Measurements from ENCODE around the gene GPSM1.

The GPSM1 gene

DNA sequence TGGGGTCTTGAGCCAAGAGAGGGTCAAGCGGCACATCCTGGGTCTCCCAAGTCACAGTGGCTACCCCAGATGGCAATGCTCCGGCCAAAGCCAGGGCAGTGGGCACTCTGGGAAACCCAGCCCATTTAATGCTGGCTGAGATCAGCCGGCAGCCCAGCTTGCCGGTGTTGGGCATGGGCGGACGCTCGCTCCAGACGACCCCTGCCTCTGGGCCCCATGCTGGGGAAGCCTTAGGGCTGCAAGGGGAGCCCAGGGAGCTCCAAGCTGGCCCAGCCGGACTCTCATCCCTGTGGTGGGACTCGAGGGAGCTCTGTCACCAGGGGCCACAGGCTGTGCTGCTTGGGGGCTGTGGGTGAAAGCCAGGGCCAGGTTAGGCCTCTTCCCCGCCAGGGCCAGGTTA lies 52.1 kb downstream of the GPSM1 start:
- H3K27me3 ChIP-seq (replicated peaks) = no peaks in the 10 kb centered on the region
- no peak for DNase-seq
- TF ChIP-seq, protein P1, sequence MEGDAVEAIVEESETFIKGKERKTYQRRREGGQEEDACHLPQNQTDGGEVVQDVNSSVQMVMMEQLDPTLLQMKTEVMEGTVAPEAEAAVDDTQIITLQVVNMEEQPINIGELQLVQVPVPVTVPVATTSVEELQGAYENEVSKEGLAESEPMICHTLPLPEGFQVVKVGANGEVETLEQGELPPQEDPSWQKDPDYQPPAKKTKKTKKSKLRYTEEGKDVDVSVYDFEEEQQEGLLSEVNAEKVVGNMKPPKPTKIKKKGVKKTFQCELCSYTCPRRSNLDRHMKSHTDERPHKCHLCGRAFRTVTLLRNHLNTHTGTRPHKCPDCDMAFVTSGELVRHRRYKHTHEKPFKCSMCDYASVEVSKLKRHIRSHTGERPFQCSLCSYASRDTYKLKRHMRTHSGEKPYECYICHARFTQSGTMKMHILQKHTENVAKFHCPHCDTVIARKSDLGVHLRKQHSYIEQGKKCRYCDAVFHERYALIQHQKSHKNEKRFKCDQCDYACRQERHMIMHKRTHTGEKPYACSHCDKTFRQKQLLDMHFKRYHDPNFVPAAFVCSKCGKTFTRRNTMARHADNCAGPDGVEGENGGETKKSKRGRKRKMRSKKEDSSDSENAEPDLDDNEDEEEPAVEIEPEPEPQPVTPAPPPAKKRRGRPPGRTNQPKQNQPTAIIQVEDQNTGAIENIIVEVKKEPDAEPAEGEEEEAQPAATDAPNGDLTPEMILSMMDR (IDR thresholded peaks at IDR 0.05; ENCODE audit: low read depth, low read length, missing control alignments) = no peak
- peaks cover 70% of the 10 kb centered on the region for H3K36me3 ChIP-seq (replicated peaks)
- no peak overlapping the region for H3K4me3 ChIP-seq (ENCODE audit: low read depth, low read length)
- H3K27ac ChIP-seq = no peak overlapping the region
- in situ Hi-C loops (cut with HindIII; ENCODE audit: low pct_ligation_motif_present, low sequenced_read_pairs) = no loop called here

DNA sequence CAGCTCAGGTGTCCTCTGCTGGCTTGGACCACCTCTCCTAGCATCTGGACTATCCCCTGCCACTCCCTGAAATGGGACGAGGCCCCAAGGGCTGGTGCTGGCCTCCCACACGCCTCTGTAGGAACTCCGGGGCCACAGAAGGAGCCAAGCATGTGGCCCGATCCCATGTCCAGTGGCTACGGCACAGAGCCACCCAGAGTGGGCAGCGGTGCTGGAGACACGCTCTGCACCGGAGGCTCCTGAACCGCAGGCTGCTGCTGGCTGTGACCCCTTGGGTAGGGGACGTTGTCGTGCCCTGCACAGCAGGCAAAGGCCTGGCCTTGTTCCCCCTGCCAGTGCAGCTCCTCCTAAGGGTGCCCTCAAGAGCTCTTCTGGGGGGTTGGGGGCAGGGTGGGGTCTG lies 52.6 kb downstream of the GPSM1 start:
- TF ChIP-seq, protein P1 (IDR thresholded peaks at IDR 0.05; ENCODE audit: low read depth, low read length, missing control alignments) = no peak
- Histone ChIP-seq H3K27me3 (replicated peaks) (no peaks in the 10 kb centered on the region), H3K27ac (no peak overlapping the region), H3K4me3 (ENCODE audit: low read depth, low read length) (no peak overlapping the region), H3K36me3 (replicated peaks) (peaks cover 70% of the 10 kb centered on the region)
- in situ Hi-C loops (cut with HindIII; ENCODE audit: low pct_ligation_motif_present, low sequenced_read_pairs) = no loop called here
- no peak for DNase-seq

DNA sequence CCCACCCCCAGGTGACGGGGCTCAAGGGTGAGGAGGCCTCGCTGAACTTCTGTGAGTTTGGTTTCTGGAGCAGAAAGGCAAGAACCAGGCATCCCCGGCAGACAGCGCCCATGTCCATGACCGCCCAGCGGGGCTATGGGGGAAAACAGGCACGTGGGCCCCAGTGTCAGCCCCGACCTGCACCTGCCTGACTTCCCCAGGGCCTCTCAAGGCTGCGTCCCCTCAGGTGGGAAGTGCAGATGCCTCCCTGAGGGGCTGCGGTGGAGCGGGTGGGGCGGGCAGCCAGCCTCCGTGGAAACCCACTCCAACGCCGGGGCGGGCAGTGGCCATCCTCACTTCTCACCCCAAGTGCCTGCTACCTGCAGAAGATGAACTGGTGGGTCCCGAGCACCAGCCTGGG lies 53.0 kb downstream of the GPSM1 start:
- Histone ChIP-seq H3K27me3 (replicated peaks) (no peaks in the 10 kb centered on the region), H3K27ac (no peak overlapping the region), H3K36me3 (replicated peaks) (peaks cover 69% of the 10 kb centered on the region), H3K4me3 (ENCODE audit: low read depth, low read length) (no peak overlapping the region)
- TF ChIP-seq, protein P1 (IDR thresholded peaks at IDR 0.05; ENCODE audit: low read depth, low read length, missing control alignments) = no peak
- no peak for DNase-seq
- in situ Hi-C loops (cut with HindIII; ENCODE audit: low pct_ligation_motif_present, low sequenced_read_pairs) = no loop called here

DNA sequence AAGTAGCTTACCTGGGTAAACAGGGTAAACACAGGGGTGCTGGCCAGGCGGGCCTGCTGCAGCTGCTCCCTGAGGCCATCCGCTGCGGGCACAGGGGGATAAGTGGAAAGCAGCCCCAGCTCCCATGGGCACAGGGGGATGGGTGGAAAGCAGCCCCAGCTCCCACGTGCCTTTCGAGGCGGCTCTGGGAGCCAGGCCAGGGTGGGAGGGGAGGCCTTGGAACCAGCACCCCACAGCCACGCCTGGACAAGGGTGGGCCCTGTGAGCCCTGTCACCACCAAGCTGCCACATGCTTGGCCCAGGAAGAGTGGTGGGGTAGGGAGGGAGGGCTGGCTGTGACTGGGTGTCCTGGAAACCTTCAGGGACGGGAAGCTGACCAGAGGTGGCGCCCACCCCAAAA lies 54.0 kb downstream of the GPSM1 start:
- no peak overlapping the region for H3K4me3 ChIP-seq (ENCODE audit: low read depth, low read length)
- TF ChIP-seq, protein P1 (IDR thresholded peaks at IDR 0.05; ENCODE audit: low read depth, low read length, missing control alignments) = no peak
- H3K27ac ChIP-seq = no peak overlapping the region
- no peak for DNase-seq
- H3K36me3 ChIP-seq (replicated peaks) = peaks cover 71% of the 10 kb centered on the region
- no peaks in the 10 kb centered on the region for H3K27me3 ChIP-seq (replicated peaks)
- in situ Hi-C loops (cut with HindIII; ENCODE audit: low pct_ligation_motif_present, low sequenced_read_pairs) = no loop called here

DNA sequence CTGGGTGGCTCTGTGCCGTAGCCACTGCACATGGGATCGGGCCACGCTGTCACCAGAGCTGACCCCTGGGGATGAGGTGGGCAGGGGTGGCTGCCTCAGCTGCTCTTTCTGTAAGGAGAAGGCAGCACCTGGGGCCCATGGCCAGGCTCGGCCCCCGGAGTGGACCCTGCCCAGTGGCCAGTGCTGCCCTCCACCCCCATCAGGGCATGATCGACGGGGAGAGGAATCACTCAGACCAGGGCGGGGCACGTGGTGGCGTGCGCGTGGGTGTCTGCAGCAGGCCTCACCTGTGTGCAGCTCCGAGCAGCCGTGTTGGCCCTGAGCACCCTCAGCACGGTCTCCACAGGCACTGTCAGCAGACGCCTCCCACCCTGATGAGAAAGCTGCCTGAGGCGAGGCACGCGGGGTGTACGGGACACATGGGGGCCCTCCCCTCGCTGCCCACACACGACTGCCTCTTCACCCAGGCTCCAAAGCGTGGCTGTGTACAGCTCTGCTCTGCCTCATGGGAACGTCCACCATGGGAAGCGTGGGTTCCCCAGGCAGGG lies 54.7 kb downstream of the GPSM1 start:
- peaks cover 77% of the 10 kb centered on the region for H3K36me3 ChIP-seq (replicated peaks)

More for the DNA sequence above, 54.7 kb downstream of the GPSM1 start:
- no peaks in the 10 kb centered on the region for H3K27me3 ChIP-seq (replicated peaks)
- H3K4me3 ChIP-seq (ENCODE audit: low read depth, low read length) = no peak overlapping the region
- DNase-seq = no peak
- no peak overlapping the region for H3K27ac ChIP-seq
- in situ Hi-C loops (cut with HindIII; ENCODE audit: low pct_ligation_motif_present, low sequenced_read_pairs) = no loop called here
- TF ChIP-seq, protein P1 (IDR thresholded peaks at IDR 0.05; ENCODE audit: low read depth, low read length, missing control alignments) = no peak
